HCT116 (cell line): Measurements from ENCODE around the gene LRP1.

Source experiments
- EZH2 ChIP-seq: fragments of 200-600 bp; sonication (generic); IDR thresholded peaks from 2 replicates; pipeline ENCODE4 v1.6.1; 2017; ENCODE audit warnings: antibody characterized with exemption, mixed run types
- POLR2AphosphoS5 ChIP-seq: IDR thresholded peaks from 2 replicates; pipeline ENCODE4 v1.6.1; 2011; ENCODE audit warnings: mild to moderate bottlenecking, low read depth, low read length, moderate library complexity

DNA sequence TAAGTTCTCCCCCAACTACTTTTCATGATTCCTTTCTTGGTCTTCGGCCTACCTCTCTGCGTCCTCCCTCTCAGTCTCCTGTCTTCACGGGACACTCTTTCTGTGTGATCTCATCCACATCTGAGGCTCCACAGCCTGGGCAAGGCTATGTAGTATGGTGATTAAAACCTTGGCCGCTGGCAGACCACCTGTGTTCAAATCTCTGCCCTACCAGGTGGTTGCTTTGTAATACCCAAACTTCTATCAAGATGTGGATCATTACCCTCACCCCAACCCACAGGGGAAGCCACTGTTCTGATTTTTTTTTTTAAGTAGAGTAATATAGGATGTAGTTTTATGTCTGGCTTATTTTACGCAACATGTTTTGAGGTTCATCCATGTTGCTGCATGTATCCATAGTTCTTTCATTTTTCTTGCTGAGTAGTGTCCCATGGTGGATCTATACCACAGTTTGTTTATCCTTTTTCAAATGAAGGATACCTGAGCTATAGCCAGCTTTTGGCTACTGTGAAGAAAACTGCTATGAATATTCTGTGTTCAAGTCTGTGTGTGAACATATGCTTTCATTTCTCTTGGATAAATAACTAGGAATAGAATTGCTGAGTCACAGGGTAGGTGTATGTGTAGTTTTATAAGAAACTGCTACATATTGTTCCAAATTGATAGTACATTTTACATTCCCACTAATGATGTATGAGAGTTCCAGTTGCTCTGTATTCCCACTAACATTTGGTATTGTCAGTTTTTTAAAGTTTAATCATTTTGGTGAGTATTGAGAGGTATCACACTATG lies 8.8 kb upstream of the LRP1 start:
- TF ChIP-seq POLR2AphosphoS5: no peak
- TF ChIP-seq EZH2: no peak
